Activated CD4-positive, alpha-beta T cell treated with anti-CD3 and anti-CD28 coated beads, Interleukin-2, amount 10 ng/mL, durations not matched to agents 7 days and 5 days (primary cell): ENCODE data around the gene R3HDM1. TPM values are rescaled to one million over a fixed set of nuclear protein-coding genes. Genes with fewer than 3 reads are reported as not detected.

Source experiments
- CTCF ChIA-PET: fragments of 350-600 bp; sonication (Branson Sonifier 250); formaldehyde crosslinking; loops from one replicate; lab custom pipeline; 2021; ENCODE audit warnings: antibody characterized with exemption; lab: Charles Lee
- POLR2A ChIA-PET: fragments of 350-600 bp; sonication (Branson Sonifier 250); formaldehyde crosslinking; loops from one replicate; lab custom pipeline; 2021; ENCODE audit warnings: antibody characterized with exemption; lab: Charles Lee
- DNase-seq: peaks from one replicate; pipeline ENCODE4 v3.0.0-alpha.2; 2020
- H3K27ac Mint-ChIP-seq: one replicate; pipeline ENCODE4 v1.8.0; 2021; ENCODE audit warnings: mild to moderate bottlenecking, moderate library complexity, mixed read lengths
- H3K27me3 Mint-ChIP-seq: one replicate; pipeline ENCODE4 v1.8.0; 2021; ENCODE audit warnings: mixed read lengths
- H3K36me3 Mint-ChIP-seq: one replicate; pipeline ENCODE4 v1.8.0; 2021; ENCODE audit warnings: low read depth, mixed read lengths
- H3K4me1 Mint-ChIP-seq: one replicate; pipeline ENCODE4 v1.8.0; 2021; ENCODE audit warnings: mixed read lengths
- H3K4me3 Mint-ChIP-seq: one replicate; pipeline ENCODE4 v1.8.0; 2021; ENCODE audit warnings: mild to moderate bottlenecking, moderate library complexity, mixed read lengths
- H3K9me3 Mint-ChIP-seq: one replicate; pipeline ENCODE4 v1.8.0; 2021; ENCODE audit warnings: mixed read lengths
- total RNA-seq, 2 experiments: library from RNA; stranded (reverse); gene quantifications; one replicate each; pipeline ENCODE4 v1.2.3, GENCODE V29; 2021

R3HDM1 gene
- total RNA-seq, 2 experiments from 2014 or later = 52.3 to 52.5 TPM

DNA sequence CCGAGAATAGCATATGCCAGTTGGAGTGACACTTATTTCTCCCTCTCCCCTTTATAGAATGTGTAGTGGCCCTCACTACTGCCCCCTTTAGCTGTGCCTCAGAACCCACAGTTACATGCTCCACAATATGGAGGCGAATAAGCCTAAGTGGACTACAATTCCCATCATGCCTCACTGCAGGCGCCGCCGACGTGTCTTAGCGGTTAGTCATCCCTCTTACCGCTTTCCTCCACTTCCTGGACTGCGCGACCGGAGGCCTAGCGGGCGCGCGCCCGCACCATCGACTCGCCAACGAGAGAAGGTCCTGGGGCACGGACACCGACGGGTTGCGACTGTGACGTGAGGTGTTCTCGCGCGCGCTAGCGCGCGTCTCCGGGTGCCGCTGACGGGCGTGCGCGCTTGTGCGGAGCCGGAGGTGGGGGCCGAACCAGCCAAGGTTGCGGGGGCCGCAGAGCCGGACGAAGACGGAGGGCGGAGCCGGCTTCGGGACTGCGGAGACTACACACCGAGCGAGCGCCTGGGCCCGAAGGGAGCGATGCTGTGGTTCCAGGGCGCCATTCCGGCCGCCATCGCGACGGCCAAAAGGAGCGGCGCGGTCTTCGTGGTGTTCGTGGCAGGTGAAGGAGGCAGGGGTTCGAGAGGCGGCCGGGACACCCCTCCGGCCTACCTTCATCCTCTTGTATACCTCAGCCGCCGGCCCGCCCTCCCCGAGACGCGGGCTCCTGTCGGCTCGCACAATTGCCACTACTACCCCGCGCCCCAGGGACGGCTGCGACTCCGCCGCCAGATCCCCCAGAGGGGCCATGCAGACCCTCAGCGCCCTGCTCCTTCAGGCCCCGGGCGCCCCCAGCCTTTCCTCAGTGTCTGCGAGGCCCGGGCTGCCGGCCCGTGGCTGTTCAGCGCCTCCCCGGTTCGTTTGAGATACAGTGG lies 210.4 kb downstream of the R3HDM1 start, which contains the start of gene UBXN4:
UBXN4 (plus strand) TSS at position 461 of the 930 bp plus-strand sequence; CDS start at position 536, 75 bp downstream.
- Mint-ChIP-seq H3K27ac (peak within 1 kb of the TSS; percentile 99), H3K4me1 (peaks cover 25% of the 10 kb centered on the region), H3K36me3 (peaks cover 30% of the 10 kb centered on the region), H3K27me3 (no peaks in the 10 kb centered on the region), H3K4me3 (peak within 1 kb of the TSS; percentile 95), H3K9me3 (peaks cover 2% of the 10 kb centered on the region)
- POLR2A ChIA-PET = interaction anchor here (1.0 kb wide), 1 partner anchor 134 kb away, joined by 3 read pairs; no protein-coding TSS in a partner anchor
- CTCF ChIA-PET = interaction anchor here (0.9 to 2.8 kb wide), 5 partner anchors 9 to 643 kb away, joined by 3 to 13 read pairs (median 3); no protein-coding TSS in a partner anchor
- DNase-seq = peak; percentile 97

DNA sequence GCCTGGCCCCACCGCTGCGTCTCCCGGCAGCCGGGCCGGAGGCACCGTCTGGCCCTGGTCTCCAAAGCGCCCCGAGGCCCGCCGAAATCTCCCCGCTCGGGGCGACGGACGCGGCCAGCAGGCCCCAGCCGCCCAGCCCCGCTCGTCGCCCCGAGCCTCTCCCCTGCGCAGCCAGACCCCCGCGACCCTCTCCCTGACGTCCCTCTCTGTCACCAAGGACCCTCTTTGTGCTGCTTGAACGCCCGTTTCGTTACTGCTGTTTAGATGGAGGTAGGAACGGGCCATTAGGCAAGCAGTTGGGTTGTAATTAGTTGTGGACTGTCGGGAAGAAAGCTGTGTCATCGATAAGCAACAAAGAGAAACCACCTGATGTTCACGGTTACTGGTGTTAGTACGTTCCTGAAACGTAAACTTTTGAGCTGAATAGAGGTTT lies 211.1 kb downstream of the R3HDM1 start:
- peak overlapping the region; percentile 99 for H3K27ac Mint-ChIP-seq
- POLR2A ChIA-PET = no interaction called here
- H3K27me3 Mint-ChIP-seq = no peaks in the 10 kb centered on the region
- H3K36me3 Mint-ChIP-seq = peaks cover 33% of the 10 kb centered on the region
- peak; percentile 39 for DNase-seq
- CTCF ChIA-PET = interaction anchor here (1.2 to 2.8 kb wide), 3 partner anchors 14 to 211 kb away, joined by 3 to 13 read pairs (median 4); partner anchors contain the start of genes R3HDM1 and ZRANB3
- peaks cover 2% of the 10 kb centered on the region for H3K9me3 Mint-ChIP-seq
- H3K4me3 Mint-ChIP-seq = peak overlapping the region; percentile 95
- peaks cover 27% of the 10 kb centered on the region for H3K4me1 Mint-ChIP-seq

DNA sequence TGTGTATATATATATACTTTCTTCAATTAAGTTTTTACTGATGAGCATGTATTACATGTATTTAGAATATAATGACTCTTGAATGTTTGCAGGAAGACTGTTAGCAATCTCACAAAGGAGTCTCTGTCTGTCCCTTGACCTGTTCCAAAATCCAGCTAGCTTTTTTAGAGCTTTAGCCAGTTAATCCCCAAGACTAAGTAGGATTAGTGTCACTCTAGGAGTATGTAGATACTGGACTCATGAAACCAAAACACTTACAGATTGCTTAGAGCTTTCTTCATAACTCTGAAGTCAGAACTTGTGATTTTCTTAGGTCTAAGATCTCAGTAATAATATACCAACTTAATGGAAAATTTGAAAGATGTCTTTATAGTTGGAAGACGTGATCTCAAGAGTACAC lies 212.6 kb downstream of the R3HDM1 start:
- POLR2A ChIA-PET = no interaction called here
- peak overlapping the region; percentile 61 for H3K4me3 Mint-ChIP-seq
- peaks cover 29% of the 10 kb centered on the region for H3K4me1 Mint-ChIP-seq

DNA sequence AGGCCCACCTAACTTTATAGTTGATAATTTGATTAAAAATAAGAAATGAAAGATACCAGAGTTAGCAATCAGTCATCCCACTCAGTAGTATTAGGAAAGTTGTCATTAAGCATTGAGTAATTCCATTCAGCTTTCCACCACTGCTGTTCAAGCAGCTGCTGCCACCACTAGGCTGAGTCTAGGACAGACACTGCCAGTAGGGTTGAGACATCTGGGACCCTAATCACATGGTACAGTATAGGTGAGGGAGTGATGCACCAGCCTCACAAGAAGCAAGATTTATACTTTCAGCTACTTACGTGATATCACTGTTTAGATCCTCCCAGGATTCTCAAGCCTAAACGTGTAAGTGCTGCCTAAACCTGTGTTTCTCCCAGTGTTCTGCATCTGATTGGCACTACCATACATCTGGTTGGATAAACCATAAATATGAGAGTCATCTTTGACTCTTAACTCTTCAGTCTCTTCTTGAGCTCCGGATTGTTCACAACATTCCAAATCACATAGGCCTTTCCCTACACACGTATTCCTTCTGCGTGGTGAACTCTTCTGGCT lies 213.6 kb downstream of the R3HDM1 start:
- Mint-ChIP-seq H3K4me3 (no peak overlapping the region), H3K27ac (no peak overlapping the region), H3K27me3 (no peaks in the 10 kb centered on the region), H3K9me3 (peaks cover 2% of the 10 kb centered on the region), H3K4me1 (peaks cover 34% of the 10 kb centered on the region), H3K36me3 (peaks cover 44% of the 10 kb centered on the region)
- DNase-seq = peak; percentile 14
- ChIA-PET CTCF (interaction anchor here (0.7 to 2.8 kb wide), 4 partner anchors 11 to 38 kb away, joined by 3 to 13 read pairs (median 3); no protein-coding TSS in a partner anchor), POLR2A (interaction anchor here (0.7 kb wide), 1 partner anchor 809 kb away, joined by 3 read pairs; no protein-coding TSS in a partner anchor)

More for the DNA sequence above, 212.6 kb downstream of the R3HDM1 start:
- peaks cover 36% of the 10 kb centered on the region for H3K36me3 Mint-ChIP-seq
- H3K27me3 Mint-ChIP-seq = no peaks in the 10 kb centered on the region
- peak overlapping the region; percentile 36 for H3K27ac Mint-ChIP-seq
- CTCF ChIA-PET = interaction anchor here (1.1 to 2.8 kb wide), 2 partner anchors 15 to 54 kb away, joined by 3 to 13 read pairs; no protein-coding TSS in a partner anchor
- peaks cover 2% of the 10 kb centered on the region for H3K9me3 Mint-ChIP-seq
- DNase-seq = no peak

DNA sequence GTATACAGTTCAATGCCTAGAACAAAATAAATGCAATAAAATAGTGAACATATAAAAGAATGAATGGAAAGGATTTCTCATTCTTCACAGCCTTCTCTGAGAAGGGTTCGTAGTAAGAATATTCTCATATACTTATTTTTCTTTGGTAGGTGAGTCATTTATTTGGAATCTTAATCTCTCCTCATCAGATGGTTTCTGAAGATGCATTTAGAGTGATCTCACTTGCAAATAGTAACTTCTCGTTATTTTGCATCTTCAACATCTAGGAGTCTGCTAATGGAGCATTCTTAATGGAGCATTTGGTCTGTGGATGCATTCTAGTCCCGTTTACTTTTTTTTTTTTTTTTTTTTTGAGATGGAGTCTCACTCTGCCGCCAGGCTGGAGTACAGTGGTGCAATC lies 214.3 kb downstream of the R3HDM1 start:
- Mint-ChIP-seq H3K4me3 (no peak overlapping the region), H3K9me3 (peaks cover 2% of the 10 kb centered on the region), H3K27me3 (no peaks in the 10 kb centered on the region), H3K36me3 (peaks cover 46% of the 10 kb centered on the region), H3K27ac (no peak overlapping the region), H3K4me1 (peaks cover 35% of the 10 kb centered on the region)
- POLR2A ChIA-PET = no interaction called here
- no peak for DNase-seq
- CTCF ChIA-PET = interaction anchor here (1.0 kb wide), 2 partner anchors 10 to 17 kb away, joined by 3 read pairs; no protein-coding TSS in a partner anchor

DNA sequence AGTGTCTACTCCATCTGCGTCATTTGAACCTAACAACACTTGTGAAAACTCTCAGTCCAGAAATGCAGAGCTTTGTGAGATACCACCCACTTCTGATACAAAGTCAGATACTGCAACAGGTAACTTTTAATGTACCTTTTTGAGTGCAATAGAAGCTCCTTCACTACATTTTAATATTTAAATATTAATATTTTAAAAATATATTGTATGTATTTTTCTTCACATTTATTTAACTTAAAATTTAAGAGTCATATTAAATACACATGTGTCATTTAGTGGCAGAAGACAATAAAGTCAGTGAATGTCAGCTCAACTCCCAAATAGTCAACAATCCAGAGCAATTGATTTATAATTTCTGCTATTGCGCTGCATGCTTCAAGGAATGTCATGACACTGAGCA lies 224.3 kb downstream of the R3HDM1 start:
- Mint-ChIP-seq H3K36me3 (peaks cover 58% of the 10 kb centered on the region), H3K4me3 (no peak overlapping the region), H3K4me1 (no peaks in the 10 kb centered on the region), H3K27ac (no peak overlapping the region), H3K9me3 (peaks cover 14% of the 10 kb centered on the region), H3K27me3 (no peaks in the 10 kb centered on the region)
- CTCF ChIA-PET = interaction anchor here (1.0 to 1.3 kb wide), 3 partner anchors 11 to 86 kb away, joined by 3 to 4 read pairs (median 3); no protein-coding TSS in a partner anchor
- DNase-seq = no peak
- POLR2A ChIA-PET = no interaction called here

DNA sequence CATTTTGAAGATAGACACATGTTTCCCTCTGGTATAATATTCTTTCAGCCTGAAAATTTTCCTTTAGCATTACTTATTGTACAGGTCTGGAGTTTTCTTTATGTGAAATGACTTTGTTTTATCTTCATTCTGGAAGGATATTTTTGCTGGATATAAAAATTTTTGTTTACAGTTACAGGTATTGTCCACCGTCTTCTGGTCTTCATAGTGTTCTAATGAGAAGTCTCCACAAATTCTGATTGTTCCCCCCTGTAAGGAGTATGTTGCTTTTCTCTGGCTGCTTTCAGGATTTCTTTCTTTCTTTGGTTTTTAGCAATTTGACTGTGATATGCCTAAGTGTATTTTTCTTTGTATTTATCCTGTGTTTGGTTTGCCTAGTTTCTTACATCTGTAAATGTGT lies 225.4 kb downstream of the R3HDM1 start:
- no peak for DNase-seq
- POLR2A ChIA-PET = no interaction called here
- Mint-ChIP-seq H3K27me3 (no peaks in the 10 kb centered on the region), H3K4me1 (no peaks in the 10 kb centered on the region), H3K36me3 (peaks cover 67% of the 10 kb centered on the region), H3K9me3 (peaks cover 14% of the 10 kb centered on the region), H3K4me3 (no peak overlapping the region), H3K27ac (no peak overlapping the region)
- CTCF ChIA-PET = interaction anchor here (0.7 to 1.0 kb wide), 3 partner anchors 12 to 84 kb away, joined by 3 to 5 read pairs (median 3); no protein-coding TSS in a partner anchor

DNA sequence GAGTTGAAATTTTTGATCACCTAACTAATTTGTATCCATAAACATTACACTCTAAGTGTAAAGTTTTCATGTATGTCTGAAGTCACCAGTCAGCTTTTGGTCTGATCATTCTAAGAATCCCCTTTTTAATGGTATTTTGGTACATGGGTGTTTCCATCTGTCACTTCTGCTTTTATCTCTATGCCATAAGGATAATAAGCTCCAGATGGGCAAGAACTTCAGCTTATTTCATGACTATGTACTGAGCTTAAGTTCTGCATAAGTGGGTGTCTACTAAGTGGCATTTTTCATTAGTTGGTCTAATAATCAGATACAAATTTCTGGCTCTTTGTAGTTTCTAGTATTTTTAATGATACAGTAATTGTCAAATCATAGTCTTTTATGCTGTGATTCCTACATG lies 230.7 kb downstream of the R3HDM1 start:
- peaks cover 3% of the 10 kb centered on the region for H3K9me3 Mint-ChIP-seq
- no peak for DNase-seq
- no peaks in the 10 kb centered on the region for H3K27me3 Mint-ChIP-seq
- no peak overlapping the region for H3K4me3 Mint-ChIP-seq
- ChIA-PET CTCF (interaction anchor here (1.0 to 1.4 kb wide), 3 partner anchors 10 to 18 kb away, joined by 3 to 4 read pairs (median 3); no protein-coding TSS in a partner anchor), POLR2A (no interaction called here)
- peaks cover 49% of the 10 kb centered on the region for H3K36me3 Mint-ChIP-seq
- no peak overlapping the region for H3K27ac Mint-ChIP-seq
- no peaks in the 10 kb centered on the region for H3K4me1 Mint-ChIP-seq

DNA sequence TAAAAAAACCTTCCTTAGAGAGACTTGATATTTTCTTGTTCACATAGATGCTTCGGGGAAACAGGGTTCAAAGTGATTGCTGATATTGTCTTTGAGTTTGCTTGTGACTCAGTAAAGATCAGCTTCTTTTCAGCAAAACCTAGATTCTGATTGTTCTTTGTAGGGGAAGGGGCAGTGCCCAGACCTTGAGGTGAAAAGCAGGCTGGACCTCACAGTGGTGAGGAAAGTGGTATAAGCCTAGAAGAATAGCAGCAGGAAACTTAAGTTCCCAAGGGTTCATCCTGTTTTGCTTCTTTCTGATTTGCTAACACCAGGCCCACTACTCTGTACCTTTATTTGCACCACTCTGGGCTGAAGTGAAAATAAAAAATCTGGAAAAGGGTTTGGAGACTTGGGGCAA lies 231.2 kb downstream of the R3HDM1 start:
- H3K9me3 Mint-ChIP-seq = no peaks in the 10 kb centered on the region
- H3K4me1 Mint-ChIP-seq = no peaks in the 10 kb centered on the region
- H3K4me3 Mint-ChIP-seq = no peak overlapping the region
- no peak overlapping the region for H3K27ac Mint-ChIP-seq
- H3K27me3 Mint-ChIP-seq = no peaks in the 10 kb centered on the region
- peaks cover 47% of the 10 kb centered on the region for H3K36me3 Mint-ChIP-seq
- CTCF ChIA-PET = interaction anchor here (1.0 to 1.4 kb wide), 3 partner anchors 10 to 18 kb away, joined by 3 to 4 read pairs (median 3); no protein-coding TSS in a partner anchor
- POLR2A ChIA-PET = no interaction called here
- DNase-seq = no peak

DNA sequence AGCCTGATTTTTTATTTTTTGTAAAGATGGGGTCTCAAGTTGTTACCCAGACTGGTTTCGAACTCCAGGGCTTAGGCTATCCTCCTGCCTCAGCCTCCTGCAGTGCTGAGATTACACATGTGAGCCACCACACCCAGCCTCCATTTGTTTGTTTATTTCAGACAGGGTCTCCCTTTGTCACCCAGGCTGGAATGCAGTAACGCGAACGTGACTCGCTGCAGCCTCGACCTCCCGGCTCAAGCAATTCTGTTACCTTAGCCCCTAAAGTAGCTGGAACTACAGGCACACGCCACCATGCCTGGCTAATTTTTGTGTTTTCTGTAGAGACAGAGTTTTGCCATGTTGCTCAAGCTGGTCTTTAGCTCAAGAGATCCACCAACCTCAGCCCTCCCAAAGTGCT lies 237.6 kb downstream of the R3HDM1 start:
- Mint-ChIP-seq H3K4me1 (peaks cover 2% of the 10 kb centered on the region), H3K27ac (no peak overlapping the region), H3K4me3 (no peak overlapping the region), H3K36me3 (peaks cover 61% of the 10 kb centered on the region), H3K27me3 (no peaks in the 10 kb centered on the region), H3K9me3 (no peaks in the 10 kb centered on the region)
- DNase-seq = no peak
- POLR2A ChIA-PET = no interaction called here
- CTCF ChIA-PET = interaction anchor here (0.6 to 2.7 kb wide), 4 partner anchors 13 to 901 kb away, joined by 3 to 6 read pairs (median 5); no protein-coding TSS in a partner anchor

DNA sequence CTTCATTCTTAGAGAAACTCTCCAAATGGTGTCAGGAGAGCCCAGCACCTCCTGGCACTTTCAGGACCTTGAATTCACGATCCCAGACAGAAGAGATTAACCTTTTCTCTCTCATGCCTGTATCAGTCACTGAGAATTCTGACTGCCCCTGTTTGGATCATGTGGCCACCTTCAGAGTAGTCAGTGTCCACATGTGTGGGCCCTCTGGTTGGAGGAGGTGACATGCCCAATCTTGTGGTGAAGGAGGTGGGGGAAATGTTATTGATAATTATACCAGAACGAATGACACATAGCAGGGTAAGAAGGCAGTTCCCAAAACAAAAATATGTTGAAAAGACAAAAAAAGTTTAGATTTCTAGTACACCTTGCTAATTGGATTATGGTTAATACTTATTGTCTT lies 242.0 kb downstream of the R3HDM1 start:
- H3K4me1 Mint-ChIP-seq = peaks cover 2% of the 10 kb centered on the region
- H3K9me3 Mint-ChIP-seq = no peaks in the 10 kb centered on the region
- ChIA-PET CTCF (interaction anchor here (0.7 kb wide), 1 partner anchor 44 kb away, joined by 3 read pairs; no protein-coding TSS in a partner anchor), POLR2A (no interaction called here)
- DNase-seq = no peak
- no peaks in the 10 kb centered on the region for H3K27me3 Mint-ChIP-seq
- no peak overlapping the region for H3K4me3 Mint-ChIP-seq
- peaks cover 71% of the 10 kb centered on the region for H3K36me3 Mint-ChIP-seq
- peak overlapping the region; percentile 42 for H3K27ac Mint-ChIP-seq

DNA sequence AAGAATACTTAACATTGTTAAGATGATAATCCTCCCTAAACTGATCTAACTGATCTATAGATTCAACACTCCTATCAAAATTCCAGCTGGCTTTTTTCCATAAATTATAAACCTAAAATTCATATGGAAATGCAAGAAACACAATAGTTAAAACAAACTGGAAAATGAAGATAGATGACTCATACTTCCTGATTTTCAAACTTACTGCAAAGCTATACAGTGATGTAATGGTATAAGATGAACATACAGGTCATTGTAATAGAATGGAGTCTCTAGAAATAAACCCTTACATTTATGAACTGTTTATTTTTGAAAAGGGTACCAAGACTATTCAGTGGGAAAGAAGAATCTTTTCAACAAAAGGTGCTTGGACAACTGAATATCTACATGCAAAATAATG lies 242.6 kb downstream of the R3HDM1 start:
- CTCF ChIA-PET = interaction anchor here (2.1 kb wide), 1 partner anchor 24 kb away, joined by 5 read pairs; no protein-coding TSS in a partner anchor
- peaks cover 69% of the 10 kb centered on the region for H3K36me3 Mint-ChIP-seq

More for the DNA sequence above, 242.6 kb downstream of the R3HDM1 start:
- no peaks in the 10 kb centered on the region for H3K9me3 Mint-ChIP-seq
- H3K4me1 Mint-ChIP-seq = peaks cover 2% of the 10 kb centered on the region
- no peak overlapping the region for H3K27ac Mint-ChIP-seq
- POLR2A ChIA-PET = no interaction called here
- no peaks in the 10 kb centered on the region for H3K27me3 Mint-ChIP-seq
- no peak for DNase-seq
- H3K4me3 Mint-ChIP-seq = no peak overlapping the region
